GM23338 (cell line): ENCODE measurements around the gene PAGE5. TPM values are rescaled to one million over a fixed set of nuclear protein-coding genes. Genes with fewer than 3 reads are reported as not detected.

ENCODE experiments used
- ATAC-seq: fragments of 200-7000 bp; cut with Tn5 transposase; 3 replicates; pipeline ENCODE4 v1.9.1; 2020
- DNase-seq: peaks from one replicate; pipeline ENCODE4 v3.0.0-alpha.2; 2015; ENCODE audit warnings: low spot score
- H2AFZ ChIP-seq: fragments of 200-600 bp; sonication (generic); 2 replicates; pipeline ENCODE4 v1.8.0; 2016; ENCODE audit warnings: antibody characterized with exemption, mild to moderate bottlenecking, moderate library complexity
- H3F3A ChIP-seq: fragments of 200-600 bp; sonication (generic); replicated peaks from 2 replicates; pipeline ENCODE4 v1.8.0; 2017; ENCODE audit warnings: antibody characterized with exemption, mixed run types, low read depth
- H3K27ac ChIP-seq: fragments of 200-600 bp; sonication (generic); 2 replicates; pipeline ENCODE4 v1.6.1; 2016; ENCODE audit warnings: low read depth
- H3K27me3 ChIP-seq: fragments of 200-600 bp; sonication (generic); 2 replicates; pipeline ENCODE4 v1.8.0; 2016; ENCODE audit warnings: mild to moderate bottlenecking, mixed run types, moderate library complexity; ENCODE audit not compliant: insufficient read depth
- H3K36me3 ChIP-seq: fragments of 200-600 bp; sonication (generic); 2 replicates; pipeline ENCODE4 v1.8.0; 2016; ENCODE audit warnings: mild to moderate bottlenecking; ENCODE audit not compliant: insufficient read depth
- H3K4me1 ChIP-seq: fragments of 200-600 bp; sonication (generic); 2 replicates; pipeline ENCODE4 v1.8.0; 2016; ENCODE audit warnings: mild to moderate bottlenecking, moderate library complexity; ENCODE audit not compliant: insufficient read depth
- H3K4me2 ChIP-seq: fragments of 200-600 bp; sonication (generic); 2 replicates; pipeline ENCODE4 v1.7.1; 2017; ENCODE audit warnings: mixed run types
- H3K4me3 ChIP-seq: fragments of 200-600 bp; sonication (generic); 2 replicates; pipeline ENCODE4 v1.6.1; 2016; ENCODE audit warnings: mixed run types
- H3K79me2 ChIP-seq: fragments of 200-600 bp; sonication (generic); replicated peaks from 2 replicates; pipeline ENCODE4 v1.8.0; 2017; ENCODE audit warnings: mild to moderate bottlenecking; ENCODE audit not compliant: insufficient read depth
- H3K9me2 ChIP-seq: fragments of 200-600 bp; sonication (generic); 2 replicates; pipeline ENCODE4 v1.8.0; 2017; ENCODE audit not compliant: insufficient read depth
- H4K20me1 ChIP-seq: fragments of 200-600 bp; sonication (generic); replicated peaks from 2 replicates; pipeline ENCODE4 v1.8.0; 2017; ENCODE audit warnings: mild to moderate bottlenecking; ENCODE audit not compliant: insufficient read depth
- H3K27ac Mint-ChIP-seq: 2 replicates; pipeline ENCODE4 v1.8.0; 2020; ENCODE audit warnings: inconsistent platforms, mild to moderate bottlenecking, moderate library complexity, mixed read lengths
- H3K27me3 Mint-ChIP-seq: 3 replicates; pipeline ENCODE4 v1.8.0; 2022; ENCODE audit warnings: low read depth, mild to moderate bottlenecking, moderate library complexity, mixed read lengths, inconsistent platforms; ENCODE audit not compliant: insufficient read depth, poor library complexity
- H3K36me3 Mint-ChIP-seq: 3 replicates; pipeline ENCODE4 v1.8.0; 2021; ENCODE audit warnings: low read depth, mild to moderate bottlenecking, inconsistent platforms, moderate library complexity, mixed read lengths
- H3K4me1 Mint-ChIP-seq: 3 replicates; pipeline ENCODE4 v1.8.0; 2020; ENCODE audit warnings: mild to moderate bottlenecking, inconsistent platforms, mixed read lengths
- H3K4me3 Mint-ChIP-seq: 3 replicates; pipeline ENCODE4 v1.8.0; 2021; ENCODE audit warnings: moderate library complexity, mild to moderate bottlenecking, inconsistent platforms, mixed read lengths
- H3K9me3 Mint-ChIP-seq: 3 replicates; pipeline ENCODE4 v1.8.0; 2020; ENCODE audit warnings: moderate library complexity, mild to moderate bottlenecking, inconsistent platforms, mixed read lengths
- CREB1 ChIP-seq: fragments of 250-450 bp; sonication (Bioruptor Pico); IDR thresholded peaks from 2 replicates; pipeline ENCODE4 v1.5.0; 2020; ENCODE audit warnings: low read depth, mild to moderate bottlenecking, moderate library complexity
- EZH2 ChIP-seq: fragments of 200-600 bp; sonication (generic); IDR thresholded peaks from one replicate; pipeline ENCODE4 v1.8.0; 2017; ENCODE audit warnings: antibody characterized with exemption, mild to moderate bottlenecking, low read depth; ENCODE audit not compliant: unreplicated experiment
- EZH2phosphoT487 ChIP-seq: fragments of 200-600 bp; sonication (generic); IDR thresholded peaks from one replicate; pipeline ENCODE4 v1.8.1; 2018; ENCODE audit warnings: antibody characterized with exemption; ENCODE audit not compliant: unreplicated experiment
- JUNB ChIP-seq: IDR thresholded peaks from one replicate; pipeline ENCODE4 v1.6.1; 2016; ENCODE audit warnings: antibody characterized with exemption; ENCODE audit not compliant: unreplicated experiment
- NANOG ChIP-seq: IDR thresholded peaks from 2 replicates; pipeline ENCODE4 v1.6.1; 2016; ENCODE audit warnings: antibody characterized with exemption, borderline replicate concordance
- POLR2AphosphoS5 ChIP-seq: IDR thresholded peaks from 2 replicates; pipeline ENCODE4 v1.6.1; 2016; ENCODE audit warnings: antibody characterized with exemption, low read depth
- STAT1 ChIP-seq: IDR thresholded peaks from one replicate; pipeline ENCODE4 v1.6.1; 2016; ENCODE audit warnings: antibody characterized with exemption; ENCODE audit not compliant: unreplicated experiment
- ZNF114 ChIP-seq: fragments of 250-450 bp; sonication (Bioruptor Pico); IDR thresholded peaks from 2 replicates; pipeline ENCODE4 v1.5.0; 2020; ENCODE audit warnings: mild to moderate bottlenecking, moderate library complexity
- ZNF331 ChIP-seq: fragments of 250-450 bp; sonication (Bioruptor Pico); IDR thresholded peaks from 2 replicates; pipeline ENCODE4 v1.5.0; 2020; ENCODE audit warnings: low read depth, mild to moderate bottlenecking, moderate library complexity
- polyA plus RNA-seq: library from polyadenylated mRNA; unstranded; fragments of >200 nt; fragmentation: Nextera tagmentation; extraction: Ambion mirVana; gene quantifications from 2 replicates; pipeline ENCODE4 v1.2.1, GENCODE V29; 2016
- total RNA-seq: library from RNA; depleted of rRNA; stranded (reverse); fragments of >200 nt; shearing (Covaris generic); gene quantifications from 2 replicates; pipeline ENCODE4 v1.2.3, GENCODE V29; 2014
- TF ChIP-seq, protein P1 (sequence below): IDR thresholded peaks from one replicate; pipeline ENCODE4 v1.6.1; 2018; ENCODE audit warnings: antibody characterized with exemption; ENCODE audit not compliant: unreplicated experiment
- TF ChIP-seq, protein P2 (sequence below): IDR thresholded peaks from 2 replicates; pipeline ENCODE4 v1.6.1; 2016; ENCODE audit warnings: antibody characterized with exemption
- TF ChIP-seq, protein P3 (sequence below), 2 experiments: fragments of 200-600 bp in 1 of 2; sonication (generic) in 1 of 2; conservative IDR thresholded peaks; 2 replicates each; pipeline versions ENCODE4 v1.5.1 to v1.6.1; 2016 to 2017; ENCODE audit warnings: antibody characterized with exemption in 2 of 2, low read depth in 2 of 2, mild to moderate bottlenecking in 2 of 2, moderate library complexity in 1 of 2
- TF ChIP-seq, protein P4 (sequence below): fragments of 250-450 bp; sonication (Bioruptor Pico); IDR thresholded peaks from 2 replicates; pipeline ENCODE4 v1.5.0; 2020; ENCODE audit warnings: mild to moderate bottlenecking, moderate library complexity

The PAGE5 gene
- total and polyA plus RNA-seq, 2 experiments from 2014 or later = not detected

GRCh38 chrX:55264816-55265215, 44.7 kb downstream of the PAGE5 start, which contains the start of gene PAGE3:
TSS of gene PAGE3 (minus strand) at chrX:55264916. CDS start at chrX:55263903, 1,013 bp downstream.
- TF ChIP-seq, protein P1, sequence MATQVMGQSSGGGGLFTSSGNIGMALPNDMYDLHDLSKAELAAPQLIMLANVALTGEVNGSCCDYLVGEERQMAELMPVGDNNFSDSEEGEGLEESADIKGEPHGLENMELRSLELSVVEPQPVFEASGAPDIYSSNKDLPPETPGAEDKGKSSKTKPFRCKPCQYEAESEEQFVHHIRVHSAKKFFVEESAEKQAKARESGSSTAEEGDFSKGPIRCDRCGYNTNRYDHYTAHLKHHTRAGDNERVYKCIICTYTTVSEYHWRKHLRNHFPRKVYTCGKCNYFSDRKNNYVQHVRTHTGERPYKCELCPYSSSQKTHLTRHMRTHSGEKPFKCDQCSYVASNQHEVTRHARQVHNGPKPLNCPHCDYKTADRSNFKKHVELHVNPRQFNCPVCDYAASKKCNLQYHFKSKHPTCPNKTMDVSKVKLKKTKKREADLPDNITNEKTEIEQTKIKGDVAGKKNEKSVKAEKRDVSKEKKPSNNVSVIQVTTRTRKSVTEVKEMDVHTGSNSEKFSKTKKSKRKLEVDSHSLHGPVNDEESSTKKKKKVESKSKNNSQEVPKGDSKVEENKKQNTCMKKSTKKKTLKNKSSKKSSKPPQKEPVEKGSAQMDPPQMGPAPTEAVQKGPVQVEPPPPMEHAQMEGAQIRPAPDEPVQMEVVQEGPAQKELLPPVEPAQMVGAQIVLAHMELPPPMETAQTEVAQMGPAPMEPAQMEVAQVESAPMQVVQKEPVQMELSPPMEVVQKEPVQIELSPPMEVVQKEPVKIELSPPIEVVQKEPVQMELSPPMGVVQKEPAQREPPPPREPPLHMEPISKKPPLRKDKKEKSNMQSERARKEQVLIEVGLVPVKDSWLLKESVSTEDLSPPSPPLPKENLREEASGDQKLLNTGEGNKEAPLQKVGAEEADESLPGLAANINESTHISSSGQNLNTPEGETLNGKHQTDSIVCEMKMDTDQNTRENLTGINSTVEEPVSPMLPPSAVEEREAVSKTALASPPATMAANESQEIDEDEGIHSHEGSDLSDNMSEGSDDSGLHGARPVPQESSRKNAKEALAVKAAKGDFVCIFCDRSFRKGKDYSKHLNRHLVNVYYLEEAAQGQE = no peak
- TF ChIP-seq EZH2 = no peak
- TF ChIP-seq, protein P2, sequence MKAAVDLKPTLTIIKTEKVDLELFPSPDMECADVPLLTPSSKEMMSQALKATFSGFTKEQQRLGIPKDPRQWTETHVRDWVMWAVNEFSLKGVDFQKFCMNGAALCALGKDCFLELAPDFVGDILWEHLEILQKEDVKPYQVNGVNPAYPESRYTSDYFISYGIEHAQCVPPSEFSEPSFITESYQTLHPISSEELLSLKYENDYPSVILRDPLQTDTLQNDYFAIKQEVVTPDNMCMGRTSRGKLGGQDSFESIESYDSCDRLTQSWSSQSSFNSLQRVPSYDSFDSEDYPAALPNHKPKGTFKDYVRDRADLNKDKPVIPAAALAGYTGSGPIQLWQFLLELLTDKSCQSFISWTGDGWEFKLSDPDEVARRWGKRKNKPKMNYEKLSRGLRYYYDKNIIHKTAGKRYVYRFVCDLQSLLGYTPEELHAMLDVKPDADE = no peak
- TF ChIP-seq JUNB = no peak
- no peak for TF ChIP-seq NANOG
- TF ChIP-seq EZH2phosphoT487 = no peak
- TF ChIP-seq ZNF331 (CRISPR knock-in tag) = no peak
- TF ChIP-seq CREB1 (CRISPR knock-in tag) = no peak
- TF ChIP-seq, protein P3, sequence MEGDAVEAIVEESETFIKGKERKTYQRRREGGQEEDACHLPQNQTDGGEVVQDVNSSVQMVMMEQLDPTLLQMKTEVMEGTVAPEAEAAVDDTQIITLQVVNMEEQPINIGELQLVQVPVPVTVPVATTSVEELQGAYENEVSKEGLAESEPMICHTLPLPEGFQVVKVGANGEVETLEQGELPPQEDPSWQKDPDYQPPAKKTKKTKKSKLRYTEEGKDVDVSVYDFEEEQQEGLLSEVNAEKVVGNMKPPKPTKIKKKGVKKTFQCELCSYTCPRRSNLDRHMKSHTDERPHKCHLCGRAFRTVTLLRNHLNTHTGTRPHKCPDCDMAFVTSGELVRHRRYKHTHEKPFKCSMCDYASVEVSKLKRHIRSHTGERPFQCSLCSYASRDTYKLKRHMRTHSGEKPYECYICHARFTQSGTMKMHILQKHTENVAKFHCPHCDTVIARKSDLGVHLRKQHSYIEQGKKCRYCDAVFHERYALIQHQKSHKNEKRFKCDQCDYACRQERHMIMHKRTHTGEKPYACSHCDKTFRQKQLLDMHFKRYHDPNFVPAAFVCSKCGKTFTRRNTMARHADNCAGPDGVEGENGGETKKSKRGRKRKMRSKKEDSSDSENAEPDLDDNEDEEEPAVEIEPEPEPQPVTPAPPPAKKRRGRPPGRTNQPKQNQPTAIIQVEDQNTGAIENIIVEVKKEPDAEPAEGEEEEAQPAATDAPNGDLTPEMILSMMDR (conservative IDR thresholded peaks at IDR 0.05; ENCODE audit: low read depth in 2 of 2) = no peak
- TF ChIP-seq ZNF114 (CRISPR knock-in tag) = no peak
- no peak for TF ChIP-seq POLR2AphosphoS5
- TF ChIP-seq STAT1 = no peak
- TF ChIP-seq, protein P4, sequence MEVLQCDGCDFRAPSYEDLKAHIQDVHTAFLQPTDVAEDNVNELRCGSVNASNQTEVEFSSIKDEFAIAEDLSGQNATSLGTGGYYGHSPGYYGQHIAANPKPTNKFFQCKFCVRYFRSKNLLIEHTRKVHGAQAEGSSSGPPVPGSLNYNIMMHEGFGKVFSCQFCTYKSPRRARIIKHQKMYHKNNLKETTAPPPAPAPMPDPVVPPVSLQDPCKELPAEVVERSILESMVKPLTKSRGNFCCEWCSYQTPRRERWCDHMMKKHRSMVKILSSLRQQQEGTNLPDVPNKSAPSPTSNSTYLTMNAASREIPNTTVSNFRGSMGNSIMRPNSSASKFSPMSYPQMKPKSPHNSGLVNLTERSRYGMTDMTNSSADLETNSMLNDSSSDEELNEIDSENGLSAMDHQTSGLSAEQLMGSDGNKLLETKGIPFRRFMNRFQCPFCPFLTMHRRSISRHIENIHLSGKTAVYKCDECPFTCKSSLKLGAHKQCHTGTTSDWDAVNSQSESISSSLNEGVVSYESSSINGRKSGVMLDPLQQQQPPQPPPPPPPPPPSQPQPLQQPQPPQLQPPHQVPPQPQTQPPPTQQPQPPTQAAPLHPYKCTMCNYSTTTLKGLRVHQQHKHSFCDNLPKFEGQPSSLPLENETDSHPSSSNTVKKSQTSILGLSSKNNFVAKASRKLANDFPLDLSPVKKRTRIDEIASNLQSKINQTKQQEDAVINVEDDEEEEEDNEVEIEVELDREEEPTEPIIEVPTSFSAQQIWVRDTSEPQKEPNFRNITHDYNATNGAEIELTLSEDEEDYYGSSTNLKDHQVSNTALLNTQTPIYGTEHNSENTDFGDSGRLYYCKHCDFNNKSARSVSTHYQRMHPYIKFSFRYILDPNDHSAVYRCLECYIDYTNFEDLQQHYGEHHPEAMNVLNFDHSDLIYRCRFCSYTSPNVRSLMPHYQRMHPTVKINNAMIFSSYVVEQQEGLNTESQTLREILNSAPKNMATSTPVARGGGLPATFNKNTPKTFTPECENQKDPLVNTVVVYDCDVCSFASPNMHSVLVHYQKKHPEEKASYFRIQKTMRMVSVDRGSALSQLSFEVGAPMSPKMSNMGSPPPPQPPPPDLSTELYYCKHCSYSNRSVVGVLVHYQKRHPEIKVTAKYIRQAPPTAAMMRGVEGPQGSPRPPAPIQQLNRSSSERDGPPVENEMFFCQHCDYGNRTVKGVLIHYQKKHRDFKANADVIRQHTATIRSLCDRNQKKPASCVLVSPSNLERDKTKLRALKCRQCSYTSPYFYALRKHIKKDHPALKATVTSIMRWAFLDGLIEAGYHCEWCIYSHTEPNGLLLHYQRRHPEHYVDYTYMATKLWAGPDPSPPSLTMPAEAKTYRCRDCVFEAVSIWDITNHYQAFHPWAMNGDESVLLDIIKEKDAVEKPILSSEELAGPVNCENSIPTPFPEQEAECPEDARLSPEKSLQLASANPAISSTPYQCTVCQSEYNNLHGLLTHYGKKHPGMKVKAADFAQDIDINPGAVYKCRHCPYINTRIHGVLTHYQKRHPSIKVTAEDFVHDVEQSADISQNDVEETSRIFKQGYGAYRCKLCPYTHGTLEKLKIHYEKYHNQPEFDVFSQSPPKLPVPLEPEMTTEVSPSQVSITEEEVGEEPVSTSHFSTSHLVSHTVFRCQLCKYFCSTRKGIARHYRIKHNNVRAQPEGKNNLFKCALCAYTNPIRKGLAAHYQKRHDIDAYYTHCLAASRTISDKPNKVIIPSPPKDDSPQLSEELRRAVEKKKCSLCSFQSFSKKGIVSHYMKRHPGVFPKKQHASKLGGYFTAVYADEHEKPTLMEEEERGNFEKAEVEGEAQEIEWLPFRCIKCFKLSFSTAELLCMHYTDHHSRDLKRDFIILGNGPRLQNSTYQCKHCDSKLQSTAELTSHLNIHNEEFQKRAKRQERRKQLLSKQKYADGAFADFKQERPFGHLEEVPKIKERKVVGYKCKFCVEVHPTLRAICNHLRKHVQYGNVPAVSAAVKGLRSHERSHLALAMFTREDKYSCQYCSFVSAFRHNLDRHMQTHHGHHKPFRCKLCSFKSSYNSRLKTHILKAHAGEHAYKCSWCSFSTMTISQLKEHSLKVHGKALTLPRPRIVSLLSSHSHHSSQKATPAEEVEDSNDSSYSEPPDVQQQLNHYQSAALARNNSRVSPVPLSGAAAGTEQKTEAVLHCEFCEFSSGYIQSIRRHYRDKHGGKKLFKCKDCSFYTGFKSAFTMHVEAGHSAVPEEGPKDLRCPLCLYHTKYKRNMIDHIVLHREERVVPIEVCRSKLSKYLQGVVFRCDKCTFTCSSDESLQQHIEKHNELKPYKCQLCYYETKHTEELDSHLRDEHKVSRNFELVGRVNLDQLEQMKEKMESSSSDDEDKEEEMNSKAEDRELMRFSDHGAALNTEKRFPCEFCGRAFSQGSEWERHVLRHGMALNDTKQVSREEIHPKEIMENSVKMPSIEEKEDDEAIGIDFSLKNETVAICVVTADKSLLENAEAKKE (CRISPR knock-in tag) = no peak
- Mint-ChIP-seq H3K9me3 (peaks cover 55% of the 10 kb centered on the region), H3K27ac (no peak within 1 kb of the TSS), H3K36me3 (no peaks in the 10 kb centered on the region), H3K4me3 (no peak within 1 kb of the TSS), H3K27me3 (peaks cover 2% of the 10 kb centered on the region), H3K4me1 (no peaks in the 10 kb centered on the region)
- no peaks in the 10 kb centered on the region for H4K20me1 ChIP-seq
- H3K4me2 ChIP-seq = no peak within 1 kb of the TSS
- H3K4me3 ChIP-seq = no peak within 1 kb of the TSS
- H3K27ac ChIP-seq = no peak within 1 kb of the TSS
- no peak within 1 kb of the TSS for H2AFZ ChIP-seq
- ATAC-seq = no peak
- no peak for DNase-seq
- no peaks in the 10 kb centered on the region for H3K79me2 ChIP-seq
- no peaks in the 10 kb centered on the region for H3K27me3 ChIP-seq
- no peaks in the 10 kb centered on the region for H3K9me2 ChIP-seq
- H3F3A ChIP-seq = no peaks in the 10 kb centered on the region
- H3K36me3 ChIP-seq = no peaks in the 10 kb centered on the region
- no peaks in the 10 kb centered on the region for H3K4me1 ChIP-seq
